Measurements from ENCODE around the gene RETREG3. TPM values are rescaled to one million over a fixed set of nuclear protein-coding genes. Genes with fewer than 3 reads are reported as not detected.

Gene RETREG3
- total and polyA plus RNA-seq, 9 of the 15 experiments (the other 6 are each of a cell fraction or from before 2014, with no cell fraction given), result 4.1 to 39.0 (median 16.9) TPM

- TF ChIP-seq REST (IDR thresholded peaks at IDR 0.05; ENCODE audit: borderline replicate concordance) (no peak; the same call in 1 of the 2 replicates), REST (CRISPR knock-in tag; IDR thresholded peaks at IDR 0.05; ENCODE audit: low read depth) (no peak), SFPQ (IDR thresholded peaks at IDR 0.05; ENCODE audit: low read depth, low read length) (no peak), CUX1 (CRISPR knock-in tag; IDR thresholded peaks at IDR 0.05) (no peak), ATF4 (CRISPR knock-in tag; IDR thresholded peaks at IDR 0.05) (no peak), CTCF (IDR thresholded peaks at IDR 0.05 in 2 of 3, conservative IDR thresholded peaks at IDR 0.05 in 1 of 3; ENCODE audit: insufficient read depth in 2 of 3, low read depth in 1 of 3, low read length in 3 of 3) (peak; percentile 73 to 86 (median 73))
Measured at GRCh38 chr17:42553161-42553818, 55.9 kb downstream of the RETREG3 start (continued).
